WTC11 (cell line): ENCODE measurements around the gene AVEN. TPM values are rescaled to one million over a fixed set of nuclear protein-coding genes. Genes with fewer than 3 reads are reported as not detected.

Source experiments
- ATAC-seq: fragments of 200-7000 bp; cut with Tn5 transposase; 2 replicates; pipeline ENCODE4 v1.10.0; 2021; ENCODE audit warnings: mild to moderate bottlenecking, moderate library complexity
- CTCF ChIA-PET: fragments of 300-600 bp; sonication (Branson Sonifier 250); formaldehyde crosslinking; loops from one replicate; lab custom pipeline; 2021; ENCODE audit warnings: antibody characterized with exemption; lab: Charles Lee
- POLR2A ChIA-PET: fragments of 350-600 bp; sonication (Branson Sonifier 250); formaldehyde crosslinking; loops from one replicate; lab custom pipeline; 2021; ENCODE audit warnings: antibody characterized with exemption; lab: Charles Lee
- DNase-seq: peaks from one replicate; pipeline ENCODE4 v3.0.0; 2021; ENCODE audit warnings: low spot score
- H3K27ac Mint-ChIP-seq: 2 replicates; pipeline ENCODE4 v1.8.0; 2021; ENCODE audit warnings: mixed read lengths
- H3K27me3 Mint-ChIP-seq: 2 replicates; pipeline ENCODE4 v1.8.0; 2021; ENCODE audit warnings: low read depth, mild to moderate bottlenecking, moderate library complexity, mixed read lengths
- H3K36me3 Mint-ChIP-seq: 2 replicates; pipeline ENCODE4 v1.8.0; 2021; ENCODE audit warnings: mixed read lengths
- H3K4me1 Mint-ChIP-seq: 2 replicates; pipeline ENCODE4 v1.8.0; 2022; ENCODE audit warnings: mixed read lengths
- H3K4me3 Mint-ChIP-seq: 2 replicates; pipeline ENCODE4 v1.8.0; 2021; ENCODE audit warnings: mild to moderate bottlenecking, moderate library complexity, mixed read lengths
- H3K9me3 Mint-ChIP-seq: 2 replicates; pipeline ENCODE4 v1.8.0; 2021; ENCODE audit warnings: mixed read lengths
- ARID4B ChIP-seq: sonication (generic); formaldehyde crosslinking; IDR thresholded peaks from 2 replicates; pipeline ENCODE4 v1.8.0; 2023; ENCODE audit warnings: missing genetic modification reagents, mild to moderate bottlenecking, borderline replicate concordance
- CTCF ChIP-seq: fragments of 200-600 bp; IDR thresholded peaks from 2 replicates; pipeline ENCODE4 v1.8.0; 2022; ENCODE audit warnings: antibody characterized with exemption
- E2F4 ChIP-seq: sonication (generic); formaldehyde crosslinking; IDR thresholded peaks from 2 replicates; pipeline ENCODE4 v1.8.1; 2022; ENCODE audit warnings: low read depth, mild to moderate bottlenecking, moderate library complexity, missing genetic modification reagents, borderline replicate concordance
- EMX1 ChIP-seq: fragments of 250-450 bp; sonication (Bioruptor Pico); IDR thresholded peaks from 2 replicates; pipeline ENCODE4 v1.8.0; 2021; ENCODE audit warnings: mild to moderate bottlenecking
- FOXP4 ChIP-seq: sonication (generic); formaldehyde crosslinking; IDR thresholded peaks from 2 replicates; pipeline ENCODE4 v1.8.0; 2022; ENCODE audit warnings: mild to moderate bottlenecking, missing genetic modification reagents
- HMGA2 ChIP-seq: fragments of 250-450 bp; sonication (Bioruptor Pico); IDR thresholded peaks from 2 replicates; pipeline ENCODE4 v1.4.0; 2021; ENCODE audit warnings: mild to moderate bottlenecking, moderate library complexity
- MAX ChIP-seq: sonication (generic); formaldehyde crosslinking; IDR thresholded peaks from 2 replicates; pipeline ENCODE4 v1.8.0; 2022; ENCODE audit warnings: mild to moderate bottlenecking, missing genetic modification reagents
- NFATC4 ChIP-seq: fragments of 250-450 bp; sonication (Bioruptor Pico); IDR thresholded peaks from 2 replicates; pipeline ENCODE4 v1.9.0; 2021; ENCODE audit warnings: mild to moderate bottlenecking
- NR1H2 ChIP-seq: sonication (generic); formaldehyde crosslinking; IDR thresholded peaks from 2 replicates; pipeline ENCODE4 v1.9.0; 2021; ENCODE audit warnings: mild to moderate bottlenecking, moderate library complexity, missing genetic modification reagents
- PRRX2 ChIP-seq: fragments of 250-450 bp; sonication (Bioruptor Pico); IDR thresholded peaks from 2 replicates; pipeline ENCODE4 v1.8.0; 2021; ENCODE audit warnings: mild to moderate bottlenecking
- RORB ChIP-seq: fragments of 250-450 bp; sonication (Bioruptor Pico); IDR thresholded peaks from 2 replicates; pipeline ENCODE4 v1.9.0; 2021; ENCODE audit warnings: mild to moderate bottlenecking
- TEAD1 ChIP-seq: sonication (generic); formaldehyde crosslinking; IDR thresholded peaks from 2 replicates; pipeline ENCODE4 v1.8.0; 2022; ENCODE audit warnings: mild to moderate bottlenecking, missing genetic modification reagents
- ZBTB21 ChIP-seq: sonication (generic); formaldehyde crosslinking; IDR thresholded peaks from 2 replicates; pipeline ENCODE4 v1.8.1; 2023; ENCODE audit warnings: mild to moderate bottlenecking, missing genetic modification reagents, borderline replicate concordance
- ZNF121 ChIP-seq: sonication (generic); formaldehyde crosslinking; IDR thresholded peaks from 2 replicates; pipeline ENCODE4 v1.8.0; 2023; ENCODE audit warnings: missing genetic modification reagents
- ZNF219 ChIP-seq: sonication (generic); formaldehyde crosslinking; IDR thresholded peaks from 2 replicates; pipeline ENCODE4 v1.8.0; 2023; ENCODE audit warnings: missing genetic modification reagents, mild to moderate bottlenecking, borderline replicate concordance
- ZNF281 ChIP-seq: sonication (generic); formaldehyde crosslinking; IDR thresholded peaks from 2 replicates; pipeline ENCODE4 v1.8.0; 2023; ENCODE audit warnings: mild to moderate bottlenecking, missing genetic modification reagents
- ZNF317 ChIP-seq: sonication (generic); formaldehyde crosslinking; IDR thresholded peaks from 2 replicates; pipeline ENCODE4 v1.8.1; 2023; ENCODE audit warnings: low read depth, mild to moderate bottlenecking, moderate library complexity, missing genetic modification reagents, borderline replicate concordance
- total RNA-seq: library from RNA; stranded (reverse); gene quantifications from 3 replicates; pipeline ENCODE4 v1.2.3, GENCODE V29; 2021

AVEN gene
- total RNA-seq, 1 experiment from 2014 or later = 12.4 TPM

GRCh38 chr15:33932734-33933133, 106.3 kb downstream of the AVEN start:
- Mint-ChIP-seq H3K36me3 (no peaks in the 10 kb centered on the region), H3K9me3 (no peaks in the 10 kb centered on the region), H3K4me1 (no peaks in the 10 kb centered on the region), H3K27ac (no peak overlapping the region), H3K27me3 (no peaks in the 10 kb centered on the region), H3K4me3 (no peak overlapping the region)
- DNase-seq (no peak), ATAC-seq (no peak)
- ChIA-PET CTCF (interaction anchor here (1.2 kb wide), 1 partner anchor 194 kb away, joined by 3 read pairs; no protein-coding TSS in a partner anchor), POLR2A (interaction anchor here (0.6 kb wide), 1 partner anchor 258 kb away, joined by 3 read pairs; no protein-coding TSS in a partner anchor)
- TF ChIP-seq FOXP4 (CRISPR knock-in tag) (no peak), ZNF219 (no peak), ZNF121 (no peak), RORB (CRISPR knock-in tag) (no peak), ZNF317 (CRISPR knock-in tag) (no peak), HMGA2 (CRISPR knock-in tag) (no peak), NFATC4 (CRISPR knock-in tag) (no peak), MAX (CRISPR knock-in tag) (no peak), TEAD1 (CRISPR knock-in tag) (no peak), CTCF (no peak), ZNF281 (no peak), PRRX2 (no peak), EMX1 (CRISPR knock-in tag) (no peak), ZBTB21 (CRISPR knock-in tag) (no peak), NR1H2 (CRISPR knock-in tag) (no peak), E2F4 (CRISPR knock-in tag) (no peak), ARID4B (CRISPR knock-in tag) (no peak)
